Keratinocyte (primary cell): ENCODE measurements around the gene P3R3URF.

Experiments
- EZH2 ChIP-seq: IDR thresholded peaks from one replicate; pipeline ENCODE4 v1.6.1; 2012; ENCODE audit warnings: inconsistent platforms, mild to moderate bottlenecking, low read length, moderate library complexity
- TF ChIP-seq, protein P1 (sequence below), 3 experiments: IDR thresholded peaks in 1 of 3; conservative IDR thresholded peaks in 1 of 3; optimal IDR thresholded peaks in 1 of 3; 2 replicates in 2 of 3; 3 replicates in 1 of 3; pipeline versions ENCODE3 to v1.5.1; 2011; ENCODE audit warnings: low read length in 3 of 3, mild to moderate bottlenecking in 3 of 3, moderate library complexity in 2 of 3, control low read depth in 1 of 3, inconsistent platforms in 1 of 3; ENCODE audit not compliant: insufficient read depth in 2 of 3; ENCODE audit errors: extremely low read depth in 1 of 3

DNA sequence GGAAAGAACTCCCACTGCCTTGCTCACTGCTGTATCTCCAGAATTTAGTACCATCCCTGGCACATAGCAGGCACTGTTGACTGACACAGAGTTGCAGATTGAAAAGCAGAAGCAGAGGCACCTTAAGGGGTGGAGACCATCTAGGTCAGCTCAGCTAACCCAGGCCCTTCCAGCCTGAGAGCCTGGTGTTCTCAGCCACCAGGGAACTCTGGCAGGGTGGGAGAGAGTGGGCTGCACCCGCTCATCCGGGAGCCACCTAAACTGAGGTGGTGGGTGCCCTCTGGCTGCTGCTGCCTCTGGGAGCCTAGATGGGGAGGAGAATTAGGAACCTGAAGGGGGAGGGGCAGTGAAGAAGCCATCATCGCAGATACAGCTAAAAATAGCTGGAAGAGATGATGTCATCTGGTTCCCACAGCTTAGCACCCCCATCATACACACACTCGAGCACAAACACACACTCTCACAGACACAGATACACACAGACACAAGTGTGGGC is 2.9 kb downstream of the P3R3URF start:
- TF ChIP-seq, protein P1, sequence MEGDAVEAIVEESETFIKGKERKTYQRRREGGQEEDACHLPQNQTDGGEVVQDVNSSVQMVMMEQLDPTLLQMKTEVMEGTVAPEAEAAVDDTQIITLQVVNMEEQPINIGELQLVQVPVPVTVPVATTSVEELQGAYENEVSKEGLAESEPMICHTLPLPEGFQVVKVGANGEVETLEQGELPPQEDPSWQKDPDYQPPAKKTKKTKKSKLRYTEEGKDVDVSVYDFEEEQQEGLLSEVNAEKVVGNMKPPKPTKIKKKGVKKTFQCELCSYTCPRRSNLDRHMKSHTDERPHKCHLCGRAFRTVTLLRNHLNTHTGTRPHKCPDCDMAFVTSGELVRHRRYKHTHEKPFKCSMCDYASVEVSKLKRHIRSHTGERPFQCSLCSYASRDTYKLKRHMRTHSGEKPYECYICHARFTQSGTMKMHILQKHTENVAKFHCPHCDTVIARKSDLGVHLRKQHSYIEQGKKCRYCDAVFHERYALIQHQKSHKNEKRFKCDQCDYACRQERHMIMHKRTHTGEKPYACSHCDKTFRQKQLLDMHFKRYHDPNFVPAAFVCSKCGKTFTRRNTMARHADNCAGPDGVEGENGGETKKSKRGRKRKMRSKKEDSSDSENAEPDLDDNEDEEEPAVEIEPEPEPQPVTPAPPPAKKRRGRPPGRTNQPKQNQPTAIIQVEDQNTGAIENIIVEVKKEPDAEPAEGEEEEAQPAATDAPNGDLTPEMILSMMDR (optimal IDR thresholded peaks at IDR 0.05 in 1 of 3, IDR thresholded peaks at IDR 0.05 in 1 of 3, conservative IDR thresholded peaks at IDR 0.05 in 1 of 3; ENCODE audit: extremely low read depth in 1 of 3, insufficient read depth in 2 of 3, low read length in 3 of 3), result no peak
- no peak for TF ChIP-seq EZH2
